ENCODE results near the gene RABGAP1L.

GRCh38 chr1:174156437-174156836 lies 2.9 kb upstream of the RABGAP1L start:
- no peak for TF ChIP-seq CTCF (IDR thresholded peaks at IDR 0.05; ENCODE audit: extremely low read depth in 1 of 2, insufficient read depth in 1 of 2, low read depth in 1 of 2, low read length in 2 of 2)
- no peak for TF ChIP-seq EZH2 (IDR thresholded peaks at IDR 0.05; ENCODE audit: borderline replicate concordance, low read depth, low read length, severe bottlenecking)
- no peak for TF ChIP-seq POLR2A (IDR thresholded peaks at IDR 0.05; ENCODE audit: low read depth, low read length)
- no peak for TF ChIP-seq FOS (IDR thresholded peaks at IDR 0.05; ENCODE audit: borderline replicate concordance, insufficient read depth, low read length)
- no peak for TF ChIP-seq POLR2AphosphoS5 (IDR thresholded peaks at IDR 0.05; ENCODE audit: insufficient read depth, low read depth, low read length)
- no peak for TF ChIP-seq MYC (IDR thresholded peaks at IDR 0.05; ENCODE audit: low read depth, low read length)
- no peak for TF ChIP-seq JUN (IDR thresholded peaks at IDR 0.05; ENCODE audit: borderline replicate concordance, insufficient read depth, insufficient read length, low read depth)
- no peak for TF ChIP-seq MAX (IDR thresholded peaks at IDR 0.05; ENCODE audit: insufficient read depth, insufficient read length)
- no peak for TF ChIP-seq GATA2 (IDR thresholded peaks at IDR 0.05; ENCODE audit: insufficient read depth, insufficient read length, low read depth, low read length)

All from endothelial cell of umbilical vein (primary cell).